SU-DHL-6 (cell line): ENCODE measurements around the gene CYP19A1.

Experiments
- CTCF ChIP-seq: fragments of 200-600 bp; sonication (generic); IDR thresholded peaks from one replicate; pipeline ENCODE4 v1.5.1; 2017; ENCODE audit warnings: antibody characterized with exemption, mild to moderate bottlenecking, low read length, moderate library complexity; ENCODE audit not compliant: insufficient read depth, poor library complexity, severe bottlenecking
- EZH2phosphoT487 ChIP-seq: fragments of 200-600 bp; sonication (generic), shearing (Covaris generic); conservative IDR thresholded peaks from 2 replicates; pipeline ENCODE4 v1.6.1; 2018; ENCODE audit warnings: mild to moderate bottlenecking, antibody characterized with exemption, low read length, moderate library complexity, mixed read lengths

- TF ChIP-seq CTCF (no peak), EZH2phosphoT487 (no peak)
Measured at GRCh38 chr15:51311510-51311909, 26.9 kb downstream of the CYP19A1 start.
